ENCODE results near the gene LRWD1. TPM values are rescaled to one million over a fixed set of nuclear protein-coding genes. Genes with fewer than 3 reads are reported as not detected.

The LRWD1 gene
- polyA plus RNA-seq, 4 donors = 8.6 to 17.4 (median 13.5) TPM

DNA sequence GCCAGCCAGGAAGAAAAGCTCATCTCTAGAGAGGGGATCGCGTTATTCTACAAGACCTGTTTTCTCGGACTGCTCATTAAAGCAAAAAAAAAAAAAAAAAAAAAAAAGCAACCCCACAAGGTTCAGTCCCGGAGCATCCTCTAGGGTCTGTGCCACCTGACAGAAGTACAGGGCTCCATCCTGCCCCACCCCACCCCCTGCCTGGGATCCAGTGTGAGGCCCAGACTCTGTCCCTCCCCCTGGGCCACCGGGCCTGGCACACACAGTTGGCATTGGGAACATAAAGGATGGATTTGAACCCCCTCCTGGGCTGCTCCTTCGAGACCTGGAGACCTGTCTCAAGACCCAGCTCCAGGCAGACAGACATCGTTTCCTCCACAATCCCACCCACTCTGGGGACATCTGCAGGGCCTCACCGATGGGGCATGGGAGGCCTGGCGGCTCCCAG lies 30.7 kb upstream of the LRWD1 start:
- DNase-seq = no peak
- H3K27ac ChIP-seq (ENCODE audit: low read depth in 1 of 3, low read length in 2 of 3) = peak overlapping the region in 2 of 3 donors; percentile 5 to 62
- H3K4me1 ChIP-seq (ENCODE audit: control insufficient read depth in 3 of 3, insufficient read depth in 2 of 3, low read depth in 1 of 3, low read length in 2 of 3) = peaks cover 0 to 22% (median 0%) of the 10 kb centered on the region in 3 donors
- WGBS, 3 donors = 25 to 37% (median 27%) methylated on average over 9 of the region's 9 CpGs
- FAIRE-seq = no peak
- no peaks in the 10 kb centered on the region for H3K9me3 ChIP-seq (ENCODE audit: control insufficient read depth in 2 of 2, insufficient read depth in 1 of 2, low read depth in 1 of 2, low read length in 1 of 2)
- H3K27me3 ChIP-seq (ENCODE audit: control insufficient read depth in 3 of 3, insufficient read depth in 3 of 3, low read length in 3 of 3) = no peaks in the 10 kb centered on the region
- H3K36me3 ChIP-seq (ENCODE audit: control insufficient read depth in 3 of 3, insufficient read depth in 2 of 3, low read depth in 1 of 3, low read length in 3 of 3) = peaks cover 0 to 8% (median 0%) of the 10 kb centered on the region in 3 donors
- peak overlapping the region; percentile 65 to 85 (median 69) for H3K4me3 ChIP-seq (ENCODE audit: low read depth in 1 of 3, low read length in 3 of 3)

DNA sequence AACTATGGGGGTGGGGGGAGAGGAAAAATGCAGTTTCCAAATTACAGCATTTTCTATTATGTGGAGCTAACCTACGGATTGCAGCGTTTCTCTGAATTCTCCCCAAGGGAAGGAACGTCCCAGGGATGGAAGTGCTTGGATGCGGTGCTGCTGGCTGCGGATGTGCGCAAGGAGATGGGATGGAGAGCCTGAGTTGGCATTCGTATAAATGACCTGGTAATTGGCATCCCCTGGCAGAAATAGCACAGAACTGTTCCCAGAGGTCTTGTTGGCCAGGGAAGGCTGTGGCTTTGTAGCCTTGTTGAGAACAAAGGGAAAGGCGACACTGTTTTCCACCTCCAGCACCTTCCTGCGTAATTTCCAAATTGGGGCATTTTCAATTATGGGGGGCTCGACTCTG lies 28.7 kb upstream of the LRWD1 start:
- WGBS, 3 donors = 79 to 96% (median 89%) methylated on average over 10 of the region's 10 CpGs
- Histone ChIP-seq H3K4me3 (ENCODE audit: low read depth in 1 of 3, low read length in 3 of 3) (no peak overlapping the region), H3K27me3 (ENCODE audit: control insufficient read depth in 3 of 3, insufficient read depth in 3 of 3, low read length in 3 of 3) (no peaks in the 10 kb centered on the region), H3K36me3 (ENCODE audit: control insufficient read depth in 3 of 3, insufficient read depth in 2 of 3, low read depth in 1 of 3, low read length in 3 of 3) (peaks cover 0 to 13% (median 0%) of the 10 kb centered on the region in 3 donors), H3K4me1 (ENCODE audit: control insufficient read depth in 3 of 3, insufficient read depth in 2 of 3, low read depth in 1 of 3, low read length in 2 of 3) (peaks cover 0 to 22% (median 0%) of the 10 kb centered on the region in 3 donors), H3K9me3 (ENCODE audit: control insufficient read depth in 2 of 2, insufficient read depth in 1 of 2, low read depth in 1 of 2, low read length in 1 of 2) (no peaks in the 10 kb centered on the region), H3K27ac (ENCODE audit: low read depth in 1 of 3, low read length in 2 of 3) (no peak overlapping the region)
- FAIRE-seq (no peak), DNase-seq (no peak)

DNA sequence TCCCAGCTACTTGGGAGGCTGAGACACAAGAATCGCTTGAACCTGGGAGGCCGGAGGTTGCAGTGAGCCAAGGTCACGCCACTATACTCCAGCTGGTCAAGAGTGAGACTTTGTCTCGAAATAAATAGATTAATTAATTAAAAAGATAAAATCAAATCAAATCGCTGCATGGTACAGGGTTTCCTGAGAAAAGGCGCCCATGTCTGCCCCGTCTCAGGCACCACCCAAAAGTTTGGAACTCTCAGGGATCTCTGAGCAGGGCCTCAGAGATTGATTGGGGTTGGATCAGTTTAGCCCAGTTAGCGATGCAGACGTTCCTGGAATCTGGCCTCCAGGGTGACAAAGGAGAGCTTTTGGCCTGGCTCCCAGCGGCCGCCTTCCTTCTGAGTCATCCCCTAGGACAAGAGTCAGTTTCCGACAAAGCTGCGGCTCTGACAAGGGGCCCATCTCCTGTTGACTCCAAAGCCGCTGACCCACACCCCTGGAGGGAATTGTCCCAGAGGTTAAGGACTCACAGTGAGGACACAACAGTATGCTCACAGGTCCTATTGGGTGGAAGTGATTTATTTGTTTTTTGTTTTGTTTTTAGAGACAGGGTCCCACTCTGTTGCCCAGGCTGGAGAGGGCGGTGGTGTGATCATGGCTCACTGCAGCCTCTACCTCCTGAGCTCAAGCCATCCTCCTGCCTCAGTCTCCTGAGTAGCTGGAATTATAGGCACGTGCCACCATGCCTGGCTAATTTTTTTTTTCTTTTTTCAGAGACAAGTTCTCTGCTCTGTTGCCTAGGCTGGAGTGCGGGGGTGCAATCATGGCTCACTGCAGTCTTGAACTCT lies 24.6 kb upstream of the LRWD1 start:
- DNase-seq (peak in 1 of 2 donors; percentile 79), FAIRE-seq (no peak)
- no peaks in the 10 kb centered on the region for H3K27me3 ChIP-seq (ENCODE audit: control insufficient read depth in 3 of 3, insufficient read depth in 3 of 3, low read length in 3 of 3)
- peaks cover 0 to 21% (median 0%) of the 10 kb centered on the region in 3 donors for H3K36me3 ChIP-seq (ENCODE audit: control insufficient read depth in 3 of 3, insufficient read depth in 2 of 3, low read depth in 1 of 3, low read length in 3 of 3)
- H3K4me3 ChIP-seq (ENCODE audit: low read depth in 1 of 3, low read length in 3 of 3) = no peak overlapping the region
- no peaks in the 10 kb centered on the region for H3K9me3 ChIP-seq (ENCODE audit: control insufficient read depth in 2 of 2, insufficient read depth in 1 of 2, low read depth in 1 of 2, low read length in 1 of 2)
- peak overlapping the region in 1 of 3 donors; percentile 30 for H3K27ac ChIP-seq (ENCODE audit: low read depth in 1 of 3, low read length in 2 of 3)
- 29 to 72% (median 58%) methylated on average over 17 of the region's 17 CpGs for WGBS, 3 donors
- no peaks in the 10 kb centered on the region for H3K4me1 ChIP-seq (ENCODE audit: control insufficient read depth in 3 of 3, insufficient read depth in 2 of 3, low read depth in 1 of 3, low read length in 2 of 3)

DNA sequence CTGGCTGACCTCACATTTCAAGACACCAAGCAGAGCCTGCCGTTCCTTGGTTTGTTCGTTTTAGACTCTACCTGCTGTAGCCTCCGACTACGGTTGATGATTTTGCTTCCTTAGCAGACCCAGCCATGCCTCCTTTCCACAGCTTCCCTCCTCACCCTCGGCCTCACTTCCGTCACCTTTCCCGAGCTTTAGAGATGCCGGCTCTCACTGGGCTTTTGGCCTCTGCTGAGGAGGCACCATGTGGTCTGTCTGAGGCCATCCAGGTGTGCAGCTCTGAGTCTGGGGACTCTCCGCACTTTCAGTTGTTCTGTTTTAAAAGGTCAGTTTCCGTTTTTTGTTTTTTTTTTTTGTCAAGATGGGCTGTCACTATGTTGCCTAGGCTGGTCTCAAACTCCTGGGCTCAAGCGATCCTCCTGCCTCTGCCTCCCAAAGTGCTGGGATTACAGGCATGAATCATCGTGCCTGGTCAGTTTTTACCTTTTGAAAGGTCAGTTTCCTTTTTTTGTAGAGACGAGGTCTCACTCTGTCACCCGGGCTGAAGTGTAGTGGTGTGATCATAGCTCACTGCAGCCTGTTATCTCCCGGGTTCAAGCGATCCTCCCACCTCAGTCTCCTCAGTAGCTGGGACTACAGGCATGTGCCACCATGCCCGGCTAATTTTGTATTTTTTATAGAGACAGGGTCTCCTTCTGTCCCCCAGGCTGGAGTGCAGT lies 19.7 kb upstream of the LRWD1 start:
- H3K27ac ChIP-seq (ENCODE audit: low read depth in 1 of 3, low read length in 2 of 3) = peak overlapping the region in 1 of 3 donors; percentile 67
- H3K27me3 ChIP-seq (ENCODE audit: control insufficient read depth in 3 of 3, insufficient read depth in 3 of 3, low read length in 3 of 3) = no peaks in the 10 kb centered on the region
- no peaks in the 10 kb centered on the region for H3K4me1 ChIP-seq (ENCODE audit: control insufficient read depth in 3 of 3, insufficient read depth in 2 of 3, low read depth in 1 of 3, low read length in 2 of 3)
- H3K9me3 ChIP-seq (ENCODE audit: control insufficient read depth in 2 of 2, insufficient read depth in 1 of 2, low read depth in 1 of 2, low read length in 1 of 2) = no peaks in the 10 kb centered on the region
- 84 to 87% (median 85%) methylated on average over 17 of the region's 17 CpGs for WGBS, 3 donors
- DNase-seq = no peak
- peaks cover 0 to 28% (median 4%) of the 10 kb centered on the region in 3 donors for H3K36me3 ChIP-seq (ENCODE audit: control insufficient read depth in 3 of 3, insufficient read depth in 2 of 3, low read depth in 1 of 3, low read length in 3 of 3)
- FAIRE-seq = no peak
- H3K4me3 ChIP-seq (ENCODE audit: low read depth in 1 of 3, low read length in 3 of 3) = no peak overlapping the region

DNA sequence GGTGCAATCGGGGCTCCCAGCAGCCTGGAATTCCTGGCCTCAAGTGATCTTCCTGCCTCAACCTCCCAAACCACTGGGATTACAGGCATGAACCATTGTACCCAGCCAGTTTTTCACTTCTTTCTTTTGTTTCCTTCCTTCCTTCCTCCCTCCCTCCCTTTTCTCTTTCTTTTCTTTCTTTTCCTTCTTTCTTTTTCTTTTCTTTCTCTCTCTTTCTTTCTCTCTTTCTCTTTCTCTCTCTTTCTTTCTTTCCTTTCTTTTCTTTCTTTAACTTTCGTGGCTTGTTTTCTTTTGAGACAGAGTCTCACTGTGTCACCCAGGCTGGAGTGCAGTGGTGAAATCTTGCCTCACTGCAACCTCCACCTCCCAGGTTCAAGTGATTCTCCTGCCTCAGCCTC lies 19.1 kb upstream of the LRWD1 start:
- H3K27me3 ChIP-seq (ENCODE audit: control insufficient read depth in 3 of 3, insufficient read depth in 3 of 3, low read length in 3 of 3) = no peaks in the 10 kb centered on the region
- H3K9me3 ChIP-seq (ENCODE audit: control insufficient read depth in 2 of 2, insufficient read depth in 1 of 2, low read depth in 1 of 2, low read length in 1 of 2) = no peaks in the 10 kb centered on the region
- H3K4me1 ChIP-seq (ENCODE audit: control insufficient read depth in 3 of 3, insufficient read depth in 2 of 3, low read depth in 1 of 3, low read length in 2 of 3) = no peaks in the 10 kb centered on the region
- H3K36me3 ChIP-seq (ENCODE audit: control insufficient read depth in 3 of 3, insufficient read depth in 2 of 3, low read depth in 1 of 3, low read length in 3 of 3) = peaks cover 0 to 28% (median 4%) of the 10 kb centered on the region in 3 donors
- peak overlapping the region in 1 of 3 donors; percentile 67 for H3K27ac ChIP-seq (ENCODE audit: low read depth in 1 of 3, low read length in 2 of 3)
- WGBS, 3 donors = 67 to 73% (median 70%) methylated on average over 2 of the region's 2 CpGs
- DNase-seq = no peak
- no peak for FAIRE-seq
- H3K4me3 ChIP-seq (ENCODE audit: low read depth in 1 of 3, low read length in 3 of 3) = no peak overlapping the region

DNA sequence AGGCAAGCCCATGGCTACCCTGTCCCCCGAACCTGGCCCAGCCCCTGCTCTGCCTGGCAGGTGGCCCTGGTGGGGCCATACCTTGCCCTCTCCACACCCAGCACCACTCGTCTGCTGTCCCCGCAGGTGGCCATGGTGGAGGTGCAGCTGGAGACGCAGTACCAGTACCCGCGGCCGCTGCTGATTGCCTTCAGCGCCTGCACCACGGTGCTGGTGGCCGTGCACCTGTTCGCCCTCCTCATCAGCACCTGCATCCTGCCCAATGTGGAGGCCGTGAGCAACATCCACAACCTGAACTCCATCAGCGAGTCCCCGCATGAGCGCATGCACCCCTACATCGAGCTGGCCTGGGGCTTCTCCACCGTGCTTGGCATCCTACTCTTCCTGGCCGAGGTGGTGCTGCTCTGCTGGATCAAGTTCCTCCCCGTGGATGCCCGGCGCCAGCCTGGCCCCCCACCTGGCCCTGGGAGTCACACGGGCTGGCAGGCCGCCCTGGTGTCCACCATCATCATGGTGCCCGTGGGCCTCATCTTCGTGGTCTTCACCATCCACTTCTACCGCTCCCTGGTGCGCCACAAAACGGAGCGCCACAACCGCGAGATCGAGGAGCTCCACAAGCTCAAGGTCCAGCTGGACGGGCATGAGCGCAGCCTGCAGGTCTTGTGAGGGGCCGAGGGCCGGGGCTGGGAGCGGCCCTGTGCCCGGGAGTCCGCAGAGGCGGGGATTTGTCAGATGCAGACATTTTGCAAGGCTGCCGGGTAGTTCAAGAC lies 18.2 kb upstream of the LRWD1 start:
- FAIRE-seq (no peak), DNase-seq (no peak)
- Histone ChIP-seq H3K27me3 (ENCODE audit: control insufficient read depth in 3 of 3, insufficient read depth in 3 of 3, low read length in 3 of 3) (no peaks in the 10 kb centered on the region), H3K9me3 (ENCODE audit: control insufficient read depth in 2 of 2, insufficient read depth in 1 of 2, low read depth in 1 of 2, low read length in 1 of 2) (no peaks in the 10 kb centered on the region), H3K4me1 (ENCODE audit: control insufficient read depth in 3 of 3, insufficient read depth in 2 of 3, low read depth in 1 of 3, low read length in 2 of 3) (no peaks in the 10 kb centered on the region), H3K4me3 (ENCODE audit: low read depth in 1 of 3, low read length in 3 of 3) (no peak overlapping the region), H3K36me3 (ENCODE audit: control insufficient read depth in 3 of 3, insufficient read depth in 2 of 3, low read depth in 1 of 3, low read length in 3 of 3) (peaks cover 0 to 27% (median 4%) of the 10 kb centered on the region in 3 donors), H3K27ac (ENCODE audit: low read depth in 1 of 3, low read length in 2 of 3) (peak overlapping the region in 1 of 3 donors; percentile 63)
- 89 to 93% (median 92%) methylated on average over 41 of the region's 41 CpGs for WGBS, 3 donors

DNA sequence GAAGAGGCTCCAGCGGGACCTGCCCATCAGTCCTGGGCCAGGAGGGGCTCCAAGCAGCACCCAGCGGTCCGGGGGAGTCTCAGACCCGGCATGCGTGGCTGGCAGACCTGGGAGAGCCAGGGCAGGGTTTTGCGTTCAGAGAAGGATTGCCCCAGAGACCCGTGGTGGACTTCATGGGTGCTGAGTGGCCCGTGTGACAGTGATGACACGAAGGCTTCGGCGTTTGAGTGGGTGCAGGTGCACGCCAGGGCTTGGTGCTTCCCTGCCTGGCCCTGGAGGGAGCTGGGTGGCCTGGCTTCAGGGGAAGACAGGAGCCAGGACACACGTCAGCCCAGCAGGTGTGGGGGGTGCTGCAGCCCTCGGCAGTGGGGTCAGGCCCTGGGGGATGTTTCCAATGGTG lies 17.5 kb upstream of the LRWD1 start:
- WGBS, 3 donors = 86 to 91% (median 87%) methylated on average over 14 of the region's 14 CpGs
- FAIRE-seq = no peak

DNA sequence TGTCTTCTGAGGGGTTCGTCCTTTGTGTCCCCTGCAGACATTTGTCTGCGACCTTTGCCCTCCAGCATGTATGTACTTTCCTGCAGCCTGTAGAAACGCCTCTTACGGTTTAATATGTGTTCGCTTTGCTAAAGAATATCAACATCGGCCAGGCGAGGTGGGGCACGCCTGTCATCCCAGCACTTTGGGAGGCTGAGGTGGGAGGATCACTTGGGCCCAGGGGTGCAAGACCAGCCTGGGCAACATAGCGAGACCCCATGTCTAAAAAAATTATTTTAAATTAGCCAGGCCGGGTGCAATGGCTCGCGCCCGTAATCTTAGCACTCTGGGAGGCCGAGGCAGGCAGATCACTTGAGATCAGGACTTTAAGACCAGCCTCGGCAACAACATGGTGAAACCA lies 15.6 kb upstream of the LRWD1 start:
- no peaks in the 10 kb centered on the region for H3K4me1 ChIP-seq (ENCODE audit: control insufficient read depth in 3 of 3, insufficient read depth in 2 of 3, low read depth in 1 of 3, low read length in 2 of 3)
- H3K27me3 ChIP-seq (ENCODE audit: control insufficient read depth in 3 of 3, insufficient read depth in 3 of 3, low read length in 3 of 3) = no peaks in the 10 kb centered on the region
- FAIRE-seq = no peak
- H3K4me3 ChIP-seq (ENCODE audit: low read depth in 1 of 3, low read length in 3 of 3) = no peak overlapping the region
- H3K36me3 ChIP-seq (ENCODE audit: control insufficient read depth in 3 of 3, insufficient read depth in 2 of 3, low read depth in 1 of 3, low read length in 3 of 3) = peaks cover 0 to 27% (median 4%) of the 10 kb centered on the region in 3 donors
- 80 to 95% (median 88%) methylated on average over 15 of the region's 15 CpGs for WGBS, 3 donors
- no peaks in the 10 kb centered on the region for H3K9me3 ChIP-seq (ENCODE audit: control insufficient read depth in 2 of 2, insufficient read depth in 1 of 2, low read depth in 1 of 2, low read length in 1 of 2)
- no peak for DNase-seq
- H3K27ac ChIP-seq (ENCODE audit: low read depth in 1 of 3, low read length in 2 of 3) = no peak overlapping the region

More for the DNA sequence above, 17.5 kb upstream of the LRWD1 start:
- H3K36me3 ChIP-seq (ENCODE audit: control insufficient read depth in 3 of 3, insufficient read depth in 2 of 3, low read depth in 1 of 3, low read length in 3 of 3) = peaks cover 0 to 24% (median 4%) of the 10 kb centered on the region in 3 donors
- H3K27me3 ChIP-seq (ENCODE audit: control insufficient read depth in 3 of 3, insufficient read depth in 3 of 3, low read length in 3 of 3) = no peaks in the 10 kb centered on the region
- no peak overlapping the region for H3K4me3 ChIP-seq (ENCODE audit: low read depth in 1 of 3, low read length in 3 of 3)
- no peaks in the 10 kb centered on the region for H3K4me1 ChIP-seq (ENCODE audit: control insufficient read depth in 3 of 3, insufficient read depth in 2 of 3, low read depth in 1 of 3, low read length in 2 of 3)
- H3K27ac ChIP-seq (ENCODE audit: low read depth in 1 of 3, low read length in 2 of 3) = no peak overlapping the region
- no peaks in the 10 kb centered on the region for H3K9me3 ChIP-seq (ENCODE audit: control insufficient read depth in 2 of 2, insufficient read depth in 1 of 2, low read depth in 1 of 2, low read length in 1 of 2)
- DNase-seq = no peak

Data from small intestine (tissue), 7 donors.